GM13977 (cell line): ENCODE results near the gene KRT33B.
"Not testable (repeated sequence)": the region's sequence is repeated elsewhere in the genome, so short reads cannot be mapped to it uniquely, and the experiment has no call there.

Experiments
- DNase-seq: peaks from one replicate; pipeline ENCODE4 v3.0.0; 2012; ENCODE audit warnings: low spot score
- CTCF ChIP-seq: IDR thresholded peaks from 2 replicates; pipeline ENCODE4 v1.5.1; 2012; ENCODE audit warnings: mild to moderate bottlenecking, control low read depth; ENCODE audit not compliant: insufficient read depth; ENCODE audit errors: extremely low read depth, missing control alignments
- in situ Hi-C: fragments of 300-500 bp; cut with MboI; formaldehyde crosslinking; loops from one replicate; pipeline ENCODE4 v1.12.0; 2022; ENCODE audit warnings: low sequenced_read_pairs, low pct_unique_long_range_greater_than_20kb, mixed read lengths, inconsistent platforms; ENCODE audit not compliant: unreplicated experiment

Gene KRT33B

GRCh38 chr17:41386227-41386626 lies 16.6 kb upstream of the KRT33B start:
- no peak for DNase-seq
- in situ Hi-C loops = no loop called here
- TF ChIP-seq CTCF = no peak

- TF ChIP-seq CTCF = no peak
- in situ Hi-C loops = no loop called here
- no peak for DNase-seq
Measured at GRCh38 chr17:41383690-41384089, 14.1 kb upstream of the KRT33B start.

GRCh38 chr17:41382394-41382793 lies 12.8 kb upstream of the KRT33B start:
- in situ Hi-C loops = no loop called here
- DNase-seq = no peak

GRCh38 chr17:41381943-41382342 lies 12.3 kb upstream of the KRT33B start, which contains the start of gene KRT34:
KRT34 (minus strand) TSS chr17:41382306; CDS start chr17:41382246, 60 bp downstream.
- in situ Hi-C loops, DNase-seq: not testable (repeated sequence)

More at GRCh38 chr17:41382394-41382793, 12.8 kb upstream of the KRT33B start:
- TF ChIP-seq CTCF = no peak

GRCh38 chr17:41380091-41380490 lies 10.5 kb upstream of the KRT33B start:
- DNase-seq, in situ Hi-C loops: not testable (repeated sequence)

- TF ChIP-seq CTCF = no peak
- in situ Hi-C loops = no loop called here
- no peak for DNase-seq
Measured at GRCh38 chr17:41377546-41377945, 7.9 kb upstream of the KRT33B start.

- in situ Hi-C loops = no loop called here
Measured at GRCh38 chr17:41369023-41369422, 590 bp downstream of the KRT33B start.

More at GRCh38 chr17:41369023-41369422, 590 bp downstream of the KRT33B start:
- no peak for TF ChIP-seq CTCF
- no peak for DNase-seq
